Measurements from ENCODE around the gene TUSC2. TPM values are rescaled to one million over a fixed set of nuclear protein-coding genes. Genes with fewer than 3 reads are reported as not detected.

TUSC2 gene
- total and polyA plus RNA-seq, 9 of the 15 experiments (the other 6 are each of a cell fraction or from before 2014, with no cell fraction given), result 2.8 to 67.5 (median 25.8) TPM

GRCh38 chr3:50298836-50299637, 29.0 kb downstream of the TUSC2 start, which contains the start of the genes HYAL3 and NAA80 (continued):
- no peak; the same call in 1 of the 2 replicates for TF ChIP-seq NFIC (IDR thresholded peaks at IDR 0.05)
- TF ChIP-seq ZNF780A (CRISPR knock-in tag; IDR thresholded peaks at IDR 0.05), result no peak
- TF ChIP-seq ZFX (CRISPR knock-in tag; IDR thresholded peaks at IDR 0.05), result no peak
- TF ChIP-seq ZNF431 (CRISPR knock-in tag; IDR thresholded peaks at IDR 0.05), result no peak
- no peak for TF ChIP-seq SMAD1 (IDR thresholded peaks at IDR 0.05; ENCODE audit: low read depth, low read length, partially characterized antibody)
- TF ChIP-seq HNRNPK (IDR thresholded peaks at IDR 0.05; ENCODE audit: low read depth, low read length, poor library complexity, severe bottlenecking), result no peak
- TF ChIP-seq NBN (IDR thresholded peaks at IDR 0.05; ENCODE audit: low read depth), result no peak
- TF ChIP-seq, protein P1, sequence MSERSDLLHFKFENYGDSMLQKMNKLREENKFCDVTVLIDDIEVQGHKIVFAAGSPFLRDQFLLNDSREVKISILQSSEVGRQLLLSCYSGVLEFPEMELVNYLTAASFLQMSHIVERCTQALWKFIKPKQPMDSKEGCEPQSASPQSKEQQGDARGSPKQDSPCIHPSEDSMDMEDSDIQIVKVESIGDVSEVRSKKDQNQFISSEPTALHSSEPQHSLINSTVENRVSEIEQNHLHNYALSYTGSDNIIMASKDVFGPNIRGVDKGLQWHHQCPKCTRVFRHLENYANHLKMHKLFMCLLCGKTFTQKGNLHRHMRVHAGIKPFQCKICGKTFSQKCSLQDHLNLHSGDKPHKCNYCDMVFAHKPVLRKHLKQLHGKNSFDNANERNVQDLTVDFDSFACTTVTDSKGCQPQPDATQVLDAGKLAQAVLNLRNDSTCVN (CRISPR knock-in tag; IDR thresholded peaks at IDR 0.05), result no peak
- no peak for TF ChIP-seq CUX1 (CRISPR knock-in tag; IDR thresholded peaks at IDR 0.05)
- no peak for TF ChIP-seq E2F3 (CRISPR knock-in tag; IDR thresholded peaks at IDR 0.05)
- 0 out of 2 replicates have a peak, but pooled peaks have one; percentile 40 for TF ChIP-seq TOE1 (IDR thresholded peaks at IDR 0.05; ENCODE audit: borderline replicate concordance)
- no peak for TF ChIP-seq TOE1 (CRISPR knock-in tag; IDR thresholded peaks at IDR 0.05; ENCODE audit: borderline replicate concordance, low read depth)
- no peak for TF ChIP-seq ILK (tag; IDR thresholded peaks at IDR 0.05; ENCODE audit: borderline replicate concordance, low read depth)
- 0 out of 2 replicates have a peak, but pooled peaks have one; percentile 15 for TF ChIP-seq POLR2AphosphoS5 (IDR thresholded peaks at IDR 0.05; ENCODE audit: control insufficient read depth, insufficient read depth, low read depth, low read length)
- TF ChIP-seq NFE2 (IDR thresholded peaks at IDR 0.05; ENCODE audit: low read depth), result no peak
- peak; percentile 68 for TF ChIP-seq POLR2AphosphoS2 (IDR thresholded peaks at IDR 0.05; ENCODE audit: low read length)
- TF ChIP-seq SNAPC5 (CRISPR knock-in tag; IDR thresholded peaks at IDR 0.05), result no peak
- no peak for TF ChIP-seq CBX2 (IDR thresholded peaks at IDR 0.05; ENCODE audit: insufficient read depth, low read length, poor library complexity, severe bottlenecking)
- no peak for TF ChIP-seq ETV6 (IDR thresholded peaks at IDR 0.05; ENCODE audit: borderline replicate concordance in 1 of 2, low read depth in 2 of 2, low read length in 1 of 2)
- TF ChIP-seq ETV6 (CRISPR knock-in tag; IDR thresholded peaks at IDR 0.05; ENCODE audit: borderline replicate concordance), result no peak
- no peak for TF ChIP-seq BRD9 (IDR thresholded peaks at IDR 0.05; ENCODE audit: low read depth, partially characterized antibody)
- no peak for TF ChIP-seq ZC3H4 (CRISPR knock-in tag; IDR thresholded peaks at IDR 0.05; ENCODE audit: borderline replicate concordance)
- TF ChIP-seq NR3C1 (CRISPR knock-in tag; IDR thresholded peaks at IDR 0.05), result no peak
